OCI-LY1 (cell line): ENCODE data around the gene HDAC6.

Experiments
- CTCF ChIP-seq: fragments of 200-600 bp; sonication (generic), shearing (Covaris generic); IDR thresholded peaks from 2 replicates; pipeline ENCODE4 v1.5.1; 2017; ENCODE audit warnings: mild to moderate bottlenecking, antibody characterized with exemption, low read length, moderate library complexity, mixed read lengths
- EZH2 ChIP-seq: fragments of 200-600 bp; sonication (generic), shearing (Covaris generic); IDR thresholded peaks from 2 replicates; pipeline ENCODE4 v1.8.0; 2017; ENCODE audit warnings: borderline replicate concordance, mixed run types, mild to moderate bottlenecking, antibody characterized with exemption, low read length, moderate library complexity, mixed read lengths

- TF ChIP-seq CTCF (no peak), EZH2 (no peak)
Measured at GRCh38 chrX:48818098-48818497, 16.2 kb downstream of the HDAC6 start.
